ENCODE measurements around the gene MYH6. TPM values are rescaled to one million over a fixed set of nuclear protein-coding genes. Genes with fewer than 3 reads are reported as not detected.

MYH6 gene
- total and polyA plus RNA-seq, 3 experiments from 2014 or later = 0.09 TPM; not detected in 2

GRCh38 chr14:23382276-23382675, 25.8 kb downstream of the MYH6 start:
- POLR2A ChIA-PET = no interaction called here
- H3K4me1 Mint-ChIP-seq = no peaks in the 10 kb centered on the region

GRCh38 chr14:23381871-23382270, 26.2 kb downstream of the MYH6 start:
- no peaks in the 10 kb centered on the region for H3K9me3 Mint-ChIP-seq
- CTCF ChIA-PET = interaction anchor here (1.2 to 1.5 kb wide), 3 partner anchors 8 to 261 kb away, joined by 3 to 5 read pairs (median 3); no protein-coding TSS in a partner anchor

More at GRCh38 chr14:23382276-23382675, 25.8 kb downstream of the MYH6 start:
- H3K36me3 Mint-ChIP-seq = no peaks in the 10 kb centered on the region
- H3K4me1 ChIP-seq (ENCODE audit: insufficient read depth, low read length) = no peaks in the 10 kb centered on the region
- H3K27me3 Mint-ChIP-seq = peaks cover 11 to 25% of the 10 kb centered on the region in 2 donors
- no peak overlapping the region for H3K4me3 ChIP-seq (ENCODE audit: low read length)
- no peak overlapping the region for H3K4me3 Mint-ChIP-seq
- no peak overlapping the region for H3K27ac Mint-ChIP-seq
- no peaks in the 10 kb centered on the region for H3K27me3 ChIP-seq (ENCODE audit: insufficient read depth, low read length, poor library complexity, severe bottlenecking)
- no peak overlapping the region for H3K27ac ChIP-seq (ENCODE audit: low read depth, low read length)
- no peaks in the 10 kb centered on the region for H3K9me3 Mint-ChIP-seq
- CTCF ChIA-PET = interaction anchor here (1.2 to 1.5 kb wide), 3 partner anchors 8 to 262 kb away, joined by 3 to 5 read pairs (median 3); no protein-coding TSS in a partner anchor
- no peaks in the 10 kb centered on the region for H3K9me3 ChIP-seq (ENCODE audit: low read length)
- no peaks in the 10 kb centered on the region for H3K36me3 ChIP-seq (ENCODE audit: insufficient read depth, low read length)
- no peak for DNase-seq

DNA sequence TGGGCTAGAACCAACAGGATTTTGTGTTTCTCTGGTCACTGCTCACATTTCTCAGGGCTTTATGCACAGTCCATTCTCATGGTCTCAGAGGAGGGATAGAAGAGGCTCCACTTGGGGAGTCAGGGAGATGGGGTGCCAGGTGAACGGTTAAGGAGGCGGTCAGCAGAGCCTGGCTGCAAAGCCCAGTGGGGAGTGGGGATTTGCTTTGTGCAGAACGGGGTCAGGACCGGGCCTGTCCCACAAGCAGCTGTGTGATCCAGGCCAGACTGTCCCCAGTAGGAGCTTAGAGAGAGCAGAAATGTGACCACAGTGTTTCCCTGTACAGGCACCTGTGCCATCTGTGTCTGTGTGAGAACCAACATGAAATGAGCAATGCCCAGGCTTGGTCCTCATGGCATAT, 27.1 kb downstream of the MYH6 start:
- H3K4me3 ChIP-seq (ENCODE audit: low read length) = no peak overlapping the region
- Mint-ChIP-seq H3K9me3 (no peaks in the 10 kb centered on the region), H3K4me1 (no peaks in the 10 kb centered on the region), H3K27ac (no peak overlapping the region), H3K4me3 (no peak overlapping the region), H3K36me3 (no peaks in the 10 kb centered on the region), H3K27me3 (peaks cover 13 to 25% of the 10 kb centered on the region in 2 donors)
- H3K36me3 ChIP-seq (ENCODE audit: insufficient read depth, low read length) = no peaks in the 10 kb centered on the region
- no peak for DNase-seq
- no peaks in the 10 kb centered on the region for H3K4me1 ChIP-seq (ENCODE audit: insufficient read depth, low read length)
- H3K9me3 ChIP-seq (ENCODE audit: low read length) = no peaks in the 10 kb centered on the region
- no peaks in the 10 kb centered on the region for H3K27me3 ChIP-seq (ENCODE audit: insufficient read depth, low read length, poor library complexity, severe bottlenecking)
- ChIA-PET POLR2A (interaction anchor here (0.7 kb wide), 1 partner anchor 109 kb away, joined by 4 read pairs; no protein-coding TSS in a partner anchor), CTCF (interaction anchor here (1.2 to 3.8 kb wide), 16 partner anchors 9 to 260 kb away, joined by 3 to 23 read pairs (median 7); partner anchors contain the start of gene PABPN1)
- H3K27ac ChIP-seq (ENCODE audit: low read depth, low read length) = no peak overlapping the region

More at GRCh38 chr14:23381871-23382270, 26.2 kb downstream of the MYH6 start:
- no peak for DNase-seq
- Histone ChIP-seq H3K36me3 (ENCODE audit: insufficient read depth, low read length) (no peaks in the 10 kb centered on the region), H3K27ac (ENCODE audit: low read depth, low read length) (no peak overlapping the region), H3K27me3 (ENCODE audit: insufficient read depth, low read length, poor library complexity, severe bottlenecking) (no peaks in the 10 kb centered on the region), H3K4me3 (ENCODE audit: low read length) (no peak overlapping the region), H3K4me1 (ENCODE audit: insufficient read depth, low read length) (no peaks in the 10 kb centered on the region), H3K9me3 (ENCODE audit: low read length) (no peaks in the 10 kb centered on the region)
- H3K27ac Mint-ChIP-seq = no peak overlapping the region
- peaks cover 11 to 25% of the 10 kb centered on the region in 2 donors for H3K27me3 Mint-ChIP-seq
- POLR2A ChIA-PET = no interaction called here
- no peaks in the 10 kb centered on the region for H3K36me3 Mint-ChIP-seq
- no peaks in the 10 kb centered on the region for H3K4me1 Mint-ChIP-seq
- H3K4me3 Mint-ChIP-seq = no peak overlapping the region

- no peaks in the 10 kb centered on the region for H3K36me3 Mint-ChIP-seq
- no peaks in the 10 kb centered on the region for H3K27me3 ChIP-seq (ENCODE audit: insufficient read depth, low read length, poor library complexity, severe bottlenecking)
- CTCF ChIA-PET = interaction anchor here (0.7 to 3.8 kb wide), 31 partner anchors 9 to 307 kb away, joined by 3 to 23 read pairs (median 4); partner anchors contain the start of gene PABPN1
Measured at GRCh38 chr14:23380197-23380914, 27.7 kb downstream of the MYH6 start.

GRCh38 chr14:23379366-23380196, 28.5 kb downstream of the MYH6 start:
- Histone ChIP-seq H3K9me3 (ENCODE audit: low read length) (no peaks in the 10 kb centered on the region), H3K27ac (ENCODE audit: low read depth, low read length) (no peak overlapping the region), H3K4me3 (ENCODE audit: low read length) (no peak overlapping the region), H3K27me3 (ENCODE audit: insufficient read depth, low read length, poor library complexity, severe bottlenecking) (no peaks in the 10 kb centered on the region), H3K36me3 (ENCODE audit: insufficient read depth, low read length) (no peaks in the 10 kb centered on the region), H3K4me1 (ENCODE audit: insufficient read depth, low read length) (no peaks in the 10 kb centered on the region)
- H3K9me3 Mint-ChIP-seq = no peaks in the 10 kb centered on the region
- peaks cover 13 to 25% of the 10 kb centered on the region in 2 donors for H3K27me3 Mint-ChIP-seq
- H3K4me3 Mint-ChIP-seq = no peak overlapping the region
- no peaks in the 10 kb centered on the region for H3K36me3 Mint-ChIP-seq
- ChIA-PET POLR2A (no interaction called here), CTCF (interaction anchor here (0.8 to 3.8 kb wide), 31 partner anchors 10 to 306 kb away, joined by 3 to 23 read pairs (median 4); partner anchors contain the start of genes CEBPE and PABPN1)
- no peak overlapping the region for H3K27ac Mint-ChIP-seq
- peak; percentile 49 to 74 (median 56) for DNase-seq
- no peaks in the 10 kb centered on the region for H3K4me1 Mint-ChIP-seq

More at GRCh38 chr14:23380197-23380914, 27.7 kb downstream of the MYH6 start:
- no peaks in the 10 kb centered on the region for H3K36me3 ChIP-seq (ENCODE audit: insufficient read depth, low read length)
- H3K4me1 ChIP-seq (ENCODE audit: insufficient read depth, low read length) = no peaks in the 10 kb centered on the region
- no peaks in the 10 kb centered on the region for H3K9me3 ChIP-seq (ENCODE audit: low read length)
- H3K4me1 Mint-ChIP-seq = no peaks in the 10 kb centered on the region
- H3K27ac Mint-ChIP-seq = no peak overlapping the region
- no peaks in the 10 kb centered on the region for H3K9me3 Mint-ChIP-seq
- DNase-seq = no peak
- H3K27me3 Mint-ChIP-seq = peaks cover 13 to 25% of the 10 kb centered on the region in 2 donors
- no peak overlapping the region for H3K4me3 Mint-ChIP-seq
- H3K4me3 ChIP-seq (ENCODE audit: low read length) = no peak overlapping the region
- POLR2A ChIA-PET = no interaction called here
- H3K27ac ChIP-seq (ENCODE audit: low read depth, low read length) = no peak overlapping the region

GRCh38 chr14:23378612-23379220, 29.4 kb downstream of the MYH6 start:
- H3K4me3 Mint-ChIP-seq = no peak overlapping the region
- no peak overlapping the region for H3K27ac ChIP-seq (ENCODE audit: low read depth, low read length)
- no peak overlapping the region for H3K4me3 ChIP-seq (ENCODE audit: low read length)
- H3K36me3 ChIP-seq (ENCODE audit: insufficient read depth, low read length) = no peaks in the 10 kb centered on the region
- H3K36me3 Mint-ChIP-seq = no peaks in the 10 kb centered on the region
- POLR2A ChIA-PET = no interaction called here
- no peak overlapping the region for H3K27ac Mint-ChIP-seq
- no peaks in the 10 kb centered on the region for H3K27me3 ChIP-seq (ENCODE audit: insufficient read depth, low read length, poor library complexity, severe bottlenecking)
- no peak for DNase-seq
- peaks cover 13 to 25% of the 10 kb centered on the region in 2 donors for H3K27me3 Mint-ChIP-seq
- no peaks in the 10 kb centered on the region for H3K9me3 Mint-ChIP-seq
- CTCF ChIA-PET = interaction anchor here (1.1 to 3.8 kb wide), 9 partner anchors 11 to 268 kb away, joined by 3 to 23 read pairs (median 4); partner anchors contain the start of genes CEBPE and PABPN1
- no peaks in the 10 kb centered on the region for H3K9me3 ChIP-seq (ENCODE audit: low read length)
- H3K4me1 Mint-ChIP-seq = no peaks in the 10 kb centered on the region
- H3K4me1 ChIP-seq (ENCODE audit: insufficient read depth, low read length) = no peaks in the 10 kb centered on the region

DNA sequence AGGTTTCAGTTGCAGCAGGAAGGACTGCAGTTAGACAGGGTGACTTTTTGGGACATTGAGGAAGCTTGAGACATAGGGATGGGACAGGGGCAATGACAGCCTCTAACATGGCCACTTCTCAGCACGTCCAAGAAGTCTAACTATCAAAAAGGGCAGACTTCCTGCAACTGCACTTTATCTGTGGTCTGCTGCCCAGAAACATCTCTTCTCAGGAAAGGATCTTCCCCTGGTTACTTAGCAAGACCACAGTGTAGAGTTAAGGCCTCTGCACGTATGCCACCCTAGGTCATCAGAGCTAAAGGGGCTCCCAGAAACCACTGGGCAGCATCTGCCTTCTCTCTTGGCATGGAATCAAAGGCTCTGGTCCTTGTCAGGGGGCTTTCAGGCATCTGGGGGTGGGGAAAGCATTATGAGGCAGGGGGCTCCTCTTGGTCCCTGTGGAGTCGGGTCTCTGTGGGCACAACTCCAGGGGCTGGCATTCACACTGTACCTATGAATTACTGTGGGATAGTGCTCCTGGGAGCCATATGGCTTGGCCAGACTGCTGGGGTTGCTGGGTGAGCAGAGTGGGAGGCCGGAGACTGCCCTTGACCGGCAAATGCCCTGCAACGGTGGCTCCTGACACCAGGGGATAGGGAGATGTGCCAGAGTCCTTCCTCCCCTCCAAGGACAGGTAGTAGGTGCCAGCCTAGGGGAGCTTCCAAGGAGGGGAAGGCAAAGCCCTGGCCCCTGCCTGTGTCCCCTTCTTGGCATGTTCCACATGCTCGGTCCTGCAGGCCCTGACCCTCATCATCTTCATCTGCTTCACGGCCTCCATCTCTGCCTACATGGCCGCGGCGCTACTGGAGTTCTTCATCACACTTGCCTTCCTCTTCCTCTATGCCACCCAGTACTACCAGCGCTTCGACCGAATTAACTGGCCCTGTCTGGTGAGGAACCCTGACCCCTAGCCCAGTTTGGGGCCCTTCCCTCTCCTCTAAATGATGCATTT, 30.2 kb downstream of the MYH6 start:
- H3K4me1 Mint-ChIP-seq = no peaks in the 10 kb centered on the region
- ChIA-PET POLR2A (no interaction called here), CTCF (interaction anchor here (1.1 to 3.8 kb wide), 4 partner anchors 10 to 257 kb away, joined by 3 to 23 read pairs (median 5); no protein-coding TSS in a partner anchor)
- no peak overlapping the region for H3K27ac ChIP-seq (ENCODE audit: low read depth, low read length)
- H3K4me3 Mint-ChIP-seq = no peak overlapping the region
- H3K36me3 ChIP-seq (ENCODE audit: insufficient read depth, low read length) = no peaks in the 10 kb centered on the region
- H3K4me3 ChIP-seq (ENCODE audit: low read length) = no peak overlapping the region
- no peaks in the 10 kb centered on the region for H3K36me3 Mint-ChIP-seq
- no peak for DNase-seq
- no peaks in the 10 kb centered on the region for H3K9me3 Mint-ChIP-seq
- H3K9me3 ChIP-seq (ENCODE audit: low read length) = no peaks in the 10 kb centered on the region
- no peak overlapping the region for H3K27ac Mint-ChIP-seq
- H3K27me3 ChIP-seq (ENCODE audit: insufficient read depth, low read length, poor library complexity, severe bottlenecking) = no peaks in the 10 kb centered on the region
- H3K4me1 ChIP-seq (ENCODE audit: insufficient read depth, low read length) = no peaks in the 10 kb centered on the region
- peaks cover 13 to 24% of the 10 kb centered on the region in 2 donors for H3K27me3 Mint-ChIP-seq
